ENCODE data around the gene KCNK10. TPM values are rescaled to one million over a fixed set of nuclear protein-coding genes. Genes with fewer than 3 reads are reported as not detected.

The KCNK10 gene
- total RNA-seq, 1 experiment from 2014 or later: not detected

DNA sequence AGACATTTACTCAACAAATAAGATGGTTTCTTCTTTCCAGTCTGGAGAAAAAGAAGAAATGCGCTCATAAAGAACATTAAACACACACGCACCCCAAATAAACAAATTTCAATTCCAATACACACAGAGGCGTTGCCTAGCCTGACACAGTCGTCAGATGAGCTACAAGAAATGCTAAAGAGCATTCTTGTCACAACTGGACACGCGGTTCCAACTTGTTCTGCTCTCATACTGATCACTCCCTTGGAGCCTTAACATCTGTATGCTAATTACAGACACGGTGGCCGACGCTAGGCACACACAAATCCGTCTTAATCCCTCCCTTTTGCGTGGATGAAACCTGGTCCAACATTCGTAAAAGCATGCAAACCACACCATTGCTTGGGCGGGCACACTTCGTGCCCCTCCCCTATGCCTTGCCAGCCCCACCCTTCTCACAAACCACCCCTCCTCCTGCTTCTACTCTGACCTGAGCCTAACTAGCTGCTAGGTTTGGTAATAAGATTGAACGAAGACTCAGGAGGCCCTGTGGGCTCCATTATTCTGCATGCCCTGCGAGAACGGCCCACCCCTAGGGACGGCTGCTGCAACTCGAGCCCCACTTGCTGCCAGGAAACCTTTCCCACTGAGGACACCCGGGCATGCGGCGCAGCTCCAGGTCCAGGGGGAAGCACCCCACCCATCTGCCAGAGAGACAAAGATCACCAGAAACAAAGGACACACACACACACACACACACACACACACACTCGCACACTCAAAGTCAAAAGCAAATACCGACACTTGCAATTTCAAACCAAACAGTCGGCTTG lies 1.2 kb downstream of the KCNK10 start:
- no peak for DNase-seq (ENCODE audit: low read depth)

DNA sequence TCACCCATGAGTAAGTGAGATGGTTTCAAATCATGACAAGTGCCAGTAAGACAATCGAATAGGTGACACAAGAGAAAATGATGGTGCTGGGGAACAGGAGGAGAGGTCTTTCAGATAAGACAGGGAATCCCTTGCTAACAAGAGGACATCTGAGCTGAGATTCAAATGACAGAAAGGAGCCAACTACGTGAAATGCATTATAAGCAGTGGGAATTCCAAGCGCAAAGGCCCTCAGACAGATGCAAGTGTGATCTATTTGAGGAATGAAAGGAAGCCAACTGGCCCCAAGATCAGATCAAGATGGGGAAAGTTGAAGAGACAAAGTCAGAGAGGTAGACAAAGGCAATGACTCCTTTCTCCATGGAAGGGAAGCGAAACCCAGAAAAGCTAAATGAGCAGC lies 4.7 kb downstream of the KCNK10 start:
- DNase-seq (ENCODE audit: low read depth): no peak

DNA sequence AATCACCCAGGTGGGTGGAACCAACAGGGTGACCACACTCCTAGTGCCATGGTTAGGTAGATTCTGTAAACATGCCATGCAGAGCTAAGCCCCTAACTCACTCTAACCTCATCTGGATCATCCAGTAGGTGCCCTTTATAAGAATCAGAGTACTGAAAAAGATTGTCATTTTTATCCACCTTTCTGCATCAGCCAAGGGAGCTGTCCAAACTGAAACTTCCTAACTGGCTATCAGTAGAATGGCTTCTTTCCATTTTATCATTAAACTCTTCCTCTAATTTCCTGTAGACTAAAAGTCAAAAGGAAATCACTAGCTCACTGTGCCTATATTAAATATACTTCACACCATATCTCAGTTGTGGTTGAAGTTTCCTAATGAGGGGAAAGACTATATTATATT lies 6.5 kb downstream of the KCNK10 start:
- DNase-seq (ENCODE audit: low read depth): no peak

DNA sequence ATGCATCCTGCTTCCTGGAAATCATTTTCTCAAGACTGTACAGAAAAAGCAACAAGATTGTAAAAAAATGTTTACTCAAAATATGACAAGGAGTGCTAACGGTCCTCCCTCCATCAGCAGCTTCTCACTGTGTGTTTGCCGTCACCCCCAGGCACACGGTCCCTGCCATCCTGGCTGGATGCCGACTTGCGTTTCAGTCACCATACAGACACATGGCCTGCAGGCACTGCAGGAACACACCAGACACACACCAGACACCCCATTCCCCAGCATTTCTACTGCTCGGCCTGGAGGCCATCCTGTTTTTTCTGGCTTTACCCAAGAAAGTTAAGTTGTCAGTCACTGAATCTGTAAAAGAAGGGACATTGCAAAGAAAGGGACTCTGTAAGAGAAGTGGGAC lies 10.8 kb downstream of the KCNK10 start:
- no peak for DNase-seq (ENCODE audit: low read depth)

DNA sequence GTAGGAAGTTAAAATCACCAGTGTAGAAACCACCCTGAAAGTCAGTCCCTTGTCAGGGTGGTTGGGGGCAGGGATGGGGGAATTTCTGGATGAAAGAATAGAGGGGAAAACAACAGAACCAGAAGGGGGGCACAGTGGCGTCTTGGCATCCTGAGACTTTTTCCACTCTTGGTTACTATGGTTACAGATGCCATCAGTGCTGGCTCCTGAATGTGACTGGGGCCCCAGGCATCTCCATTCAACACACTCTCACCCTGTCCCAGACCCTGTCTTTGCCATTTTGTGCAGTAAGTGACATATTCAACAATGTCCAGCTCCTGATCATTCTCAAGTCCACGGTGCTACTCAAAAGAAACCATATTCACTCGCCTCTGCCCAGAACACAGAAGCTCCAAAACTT lies 11.3 kb downstream of the KCNK10 start:
- no peak for DNase-seq (ENCODE audit: low read depth)

DNA sequence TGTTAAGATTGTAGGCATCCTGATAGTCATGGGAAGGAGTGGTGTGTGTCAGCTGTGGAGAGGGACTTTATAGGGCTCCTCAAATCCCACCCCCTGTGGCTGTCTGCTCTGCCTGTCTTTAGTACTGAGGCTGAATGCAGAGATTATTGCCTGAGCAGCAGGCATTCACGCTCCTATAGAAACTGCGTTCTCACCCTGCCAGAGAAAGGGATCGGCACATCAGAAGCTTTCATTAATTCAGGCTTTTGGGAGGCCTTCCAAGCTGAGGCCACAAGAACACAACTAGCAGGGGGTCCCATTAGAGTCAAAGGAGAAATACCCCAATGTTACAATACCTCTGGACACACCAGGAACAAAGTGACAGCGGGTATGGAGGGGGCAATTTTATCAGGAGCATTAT lies 12.6 kb downstream of the KCNK10 start:
- no peak for DNase-seq (ENCODE audit: low read depth)

DNA sequence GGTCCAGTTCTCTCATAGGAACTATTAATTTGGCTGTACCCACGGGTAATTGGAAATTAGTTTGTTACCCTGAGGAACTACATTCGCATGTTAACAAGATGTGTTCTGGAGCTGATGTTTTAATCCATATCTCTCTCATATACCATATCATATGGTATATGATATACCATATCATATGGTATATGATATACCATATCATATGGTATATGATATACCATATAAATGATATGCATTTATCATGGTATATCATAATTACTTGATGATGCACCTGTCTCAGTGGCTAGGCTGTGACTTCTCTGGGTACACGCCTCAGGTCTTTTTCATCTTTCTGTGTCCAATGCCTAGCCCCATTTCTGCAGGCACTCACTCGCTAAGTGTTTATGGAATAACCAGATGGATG lies 13.0 kb downstream of the KCNK10 start:
- no peak for DNase-seq (ENCODE audit: low read depth)

DNA sequence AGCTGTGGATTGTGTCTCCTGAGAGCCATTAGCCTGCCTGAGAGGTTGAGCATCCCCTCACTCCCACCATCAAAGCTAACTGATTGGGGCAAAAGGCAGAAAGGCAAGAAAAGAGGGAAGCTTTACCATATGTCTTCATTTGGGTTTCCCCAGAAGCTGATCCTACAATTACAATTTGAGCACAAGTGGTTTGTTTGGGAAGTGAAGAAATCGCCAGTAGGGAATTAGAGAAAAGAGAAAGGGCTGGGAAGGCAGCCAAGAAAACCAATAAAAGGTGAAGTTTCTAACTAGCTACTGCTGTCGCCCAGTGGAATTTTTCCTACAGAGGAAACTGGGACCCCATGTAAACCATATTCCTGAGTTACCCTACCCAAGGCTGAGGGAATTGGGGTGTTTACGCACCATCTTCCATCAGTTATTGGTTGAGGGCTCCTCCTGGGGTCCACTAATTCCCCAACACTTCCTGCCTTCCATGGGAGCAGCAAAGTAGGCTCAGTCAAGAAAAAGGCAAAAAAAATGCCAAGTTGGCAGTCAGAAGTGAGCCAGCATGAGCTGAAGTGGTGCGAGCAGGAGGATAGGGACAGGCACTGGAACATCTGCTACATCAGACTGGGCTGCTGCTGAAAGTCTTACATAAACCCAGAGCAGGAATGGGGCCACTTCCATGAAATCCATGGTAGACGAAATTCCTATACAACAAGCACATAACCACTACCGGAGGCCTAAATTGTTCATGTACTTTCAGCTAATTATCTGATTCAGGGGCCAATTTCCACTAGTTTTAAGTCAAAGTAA lies 17.3 kb downstream of the KCNK10 start:
- no peak for DNase-seq (ENCODE audit: low read depth)

DNA sequence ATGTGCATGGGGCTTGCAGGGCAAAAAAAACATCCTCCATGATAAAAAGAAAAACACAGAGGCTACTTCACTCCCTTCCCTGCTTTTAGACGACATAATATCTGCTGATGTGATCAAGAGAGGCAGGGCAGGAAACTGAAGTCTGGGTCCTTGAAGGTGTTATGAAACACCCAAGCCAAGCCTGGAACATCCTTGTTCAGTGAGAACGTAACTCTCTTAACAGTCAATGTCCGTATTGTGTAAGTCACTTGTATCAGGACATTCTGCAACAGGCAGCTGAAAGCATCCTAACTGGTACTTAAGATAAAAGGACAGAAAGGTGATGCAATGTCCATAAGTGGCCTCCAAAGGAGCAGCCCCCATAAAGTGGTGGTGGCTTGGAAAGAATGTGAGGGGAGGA lies 20.0 kb downstream of the KCNK10 start:
- no peak for DNase-seq (ENCODE audit: low read depth)

DNA sequence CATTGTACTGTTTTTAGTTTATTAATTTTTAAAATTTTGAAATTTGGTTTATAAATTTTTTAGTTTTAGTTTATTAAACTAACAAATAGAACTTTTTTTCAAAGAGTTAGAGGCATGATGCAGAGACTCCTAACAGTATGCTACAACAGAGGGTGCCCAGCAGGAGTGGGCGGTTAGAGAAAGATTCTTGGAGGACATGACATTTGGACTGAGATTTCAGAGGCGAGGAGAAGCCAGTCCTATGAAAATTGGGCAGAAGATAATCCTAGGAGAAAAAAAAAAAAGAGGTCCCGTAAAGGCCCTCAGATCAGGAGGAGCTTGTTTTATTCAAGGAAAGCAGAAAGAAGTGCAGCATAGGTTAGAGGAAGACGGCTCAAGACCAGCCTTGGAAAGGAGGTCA lies 21.7 kb downstream of the KCNK10 start:
- no peak for DNase-seq (ENCODE audit: low read depth)

DNA sequence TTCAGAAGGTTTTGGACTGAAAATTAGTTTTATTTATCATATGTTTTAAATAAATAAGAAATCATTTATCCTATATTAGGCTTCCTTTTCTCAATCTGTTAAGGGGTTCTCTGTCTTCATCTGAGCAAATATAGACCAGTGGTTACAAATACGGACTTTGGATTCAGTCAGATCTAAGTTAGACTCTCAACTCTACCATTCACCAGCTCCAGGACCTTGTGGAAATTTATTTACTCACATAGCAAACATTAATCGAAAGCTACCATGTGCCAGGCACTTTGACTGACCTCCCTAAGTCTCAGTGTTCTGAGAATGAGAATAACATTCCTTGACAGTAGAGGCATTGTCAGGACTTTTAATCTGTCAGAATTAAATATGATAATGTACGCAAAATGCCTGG lies 22.3 kb downstream of the KCNK10 start:
- DNase-seq (ENCODE audit: low read depth): no peak

DNA sequence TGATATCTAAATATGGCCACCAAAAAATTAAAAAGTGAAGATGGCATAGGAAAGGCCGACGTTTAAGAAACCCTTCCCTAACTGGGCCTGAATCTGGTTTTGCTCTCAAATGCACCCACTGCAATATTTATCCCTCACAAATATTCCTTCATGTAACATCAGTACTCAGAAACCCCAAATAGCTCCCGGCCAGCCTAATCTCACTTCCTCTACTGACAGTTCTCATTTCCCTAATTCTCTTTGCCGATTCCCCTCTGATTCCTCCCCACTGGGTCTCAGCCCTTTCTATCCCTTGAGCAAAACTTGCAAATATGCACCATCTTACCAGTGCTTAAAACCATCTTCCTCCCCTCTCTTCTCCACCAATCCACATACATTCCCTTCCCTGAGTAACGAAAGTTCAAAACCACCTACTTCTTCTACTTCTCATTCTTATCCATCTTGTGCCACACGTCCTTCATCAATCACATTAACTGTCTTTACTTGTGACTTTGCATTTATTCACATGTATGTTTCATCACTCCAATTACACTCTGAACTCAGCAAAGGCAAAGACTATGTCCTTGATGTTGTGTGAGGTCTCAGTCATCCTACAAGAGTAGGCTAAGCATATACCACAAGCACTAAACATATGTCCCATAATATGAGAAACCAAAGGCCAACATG lies 23.1 kb downstream of the KCNK10 start:
- DNase-seq (ENCODE audit: low read depth): no peak

DNA sequence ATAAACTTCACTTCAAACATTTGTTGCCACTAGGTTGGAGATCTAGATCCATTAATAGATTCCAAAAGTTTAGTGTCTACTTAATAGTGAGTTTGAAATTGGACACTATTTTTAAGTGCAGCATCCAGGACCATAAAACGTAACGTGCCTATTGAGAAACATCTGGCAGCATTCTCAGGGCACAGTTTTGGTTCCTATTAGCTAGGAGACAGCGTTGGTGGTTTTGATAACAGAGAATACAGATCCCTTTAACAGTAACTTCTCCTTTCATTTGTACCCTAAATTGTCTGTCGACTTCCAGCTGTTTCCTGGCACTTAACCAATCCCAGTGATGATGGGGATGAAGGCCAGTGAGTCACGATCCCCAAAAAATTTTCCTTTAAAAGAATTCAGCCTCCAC lies 25.8 kb downstream of the KCNK10 start:
- DNase-seq (ENCODE audit: low read depth): no peak

DNA sequence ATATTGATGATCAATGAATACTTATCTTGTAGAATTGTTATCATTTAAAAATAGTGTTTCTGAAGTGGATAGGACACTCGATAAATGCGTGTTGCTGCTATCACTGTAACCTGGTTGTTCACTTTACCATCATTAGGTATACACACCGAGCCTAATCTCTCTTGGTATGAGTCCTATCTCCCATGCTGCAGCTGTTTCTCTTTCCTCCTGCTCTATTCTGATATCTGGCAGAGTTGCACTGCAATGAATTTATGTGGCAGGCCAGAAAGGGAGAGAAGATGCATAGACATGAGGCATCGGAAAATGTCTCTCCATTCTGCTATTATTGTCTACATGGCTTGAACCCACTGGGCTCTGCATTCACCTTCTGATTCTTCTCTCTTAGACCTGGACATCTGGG lies 26.7 kb downstream of the KCNK10 start:
- no peak for DNase-seq (ENCODE audit: low read depth)

DNA sequence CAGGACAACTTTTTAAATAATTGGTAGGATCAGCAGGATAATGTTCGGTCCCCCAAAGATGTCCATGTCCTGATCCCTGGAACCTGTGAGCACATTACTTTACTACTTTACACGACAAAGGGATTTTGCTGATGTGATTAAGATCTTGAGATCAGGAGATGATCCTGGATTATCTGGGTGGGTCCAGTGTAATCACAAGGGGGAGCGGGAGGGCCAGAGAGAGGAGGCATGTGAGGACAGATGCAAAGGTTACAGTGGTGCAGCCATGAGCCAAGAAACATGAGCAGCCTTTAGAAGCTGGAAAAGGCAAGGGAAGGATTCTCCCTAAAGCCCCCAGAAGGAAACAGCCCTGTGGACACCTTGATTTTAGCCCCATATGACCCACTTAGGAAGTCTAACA lies 33.1 kb downstream of the KCNK10 start:
- DNase-seq (ENCODE audit: low read depth): no peak

DNA sequence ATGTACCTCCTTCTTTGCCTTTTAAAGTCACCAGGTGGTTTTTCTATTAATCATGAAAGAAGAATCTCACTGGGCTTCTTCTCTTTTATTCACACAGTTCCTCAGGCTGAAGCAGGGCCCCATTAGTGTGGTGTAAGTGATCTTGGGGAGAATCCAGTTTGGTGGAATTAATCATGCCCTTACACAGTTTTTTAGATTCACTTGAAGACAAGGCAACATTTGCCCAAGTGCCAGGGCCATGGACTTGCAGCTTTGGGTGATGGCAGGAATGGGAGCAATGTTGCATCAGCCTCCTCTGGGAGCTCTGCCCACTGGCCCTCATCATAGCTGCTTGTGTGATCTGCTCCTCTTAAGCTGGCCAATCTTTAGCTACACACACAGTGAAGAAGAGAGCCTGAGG lies 33.8 kb downstream of the KCNK10 start:
- DNase-seq (ENCODE audit: low read depth): no peak

DNA sequence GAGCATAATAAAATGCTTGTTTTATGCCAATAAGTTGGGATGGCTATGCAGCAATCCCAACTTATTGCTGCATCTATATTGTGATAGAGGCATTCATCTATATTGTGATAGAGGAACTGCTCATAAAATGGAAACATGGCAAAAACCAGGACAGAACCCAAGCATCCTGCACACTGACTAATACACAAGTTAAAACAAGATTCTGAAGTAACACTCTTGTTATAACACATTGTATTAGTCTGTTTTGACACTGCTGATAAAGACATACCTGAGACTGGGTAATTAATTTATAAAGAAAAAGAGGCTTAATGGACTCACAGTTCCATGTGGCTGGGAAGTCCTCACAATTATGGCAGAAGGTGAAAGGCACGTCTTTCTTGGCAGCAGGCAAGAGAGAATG lies 36.8 kb downstream of the KCNK10 start:
- DNase-seq (ENCODE audit: low read depth): no peak

DNA sequence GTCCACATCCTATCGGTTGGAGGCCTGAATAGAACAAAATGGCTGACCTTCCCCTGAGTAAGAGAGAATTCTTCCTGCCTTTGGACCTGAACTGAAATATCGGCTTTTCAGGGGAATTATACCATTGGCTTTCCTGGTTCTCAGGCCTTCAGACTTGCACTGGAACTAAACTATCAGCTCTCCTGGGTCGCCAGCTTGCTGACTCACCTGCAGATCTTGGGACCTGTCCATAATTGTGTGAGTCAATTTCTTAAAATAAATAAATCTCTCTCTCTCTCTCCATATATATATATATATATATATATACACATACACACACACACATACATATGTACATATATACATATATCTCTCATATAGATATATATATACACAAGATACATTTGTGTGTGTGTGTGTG lies 41.6 kb downstream of the KCNK10 start:
- DNase-seq (ENCODE audit: low read depth): no peak

DNA sequence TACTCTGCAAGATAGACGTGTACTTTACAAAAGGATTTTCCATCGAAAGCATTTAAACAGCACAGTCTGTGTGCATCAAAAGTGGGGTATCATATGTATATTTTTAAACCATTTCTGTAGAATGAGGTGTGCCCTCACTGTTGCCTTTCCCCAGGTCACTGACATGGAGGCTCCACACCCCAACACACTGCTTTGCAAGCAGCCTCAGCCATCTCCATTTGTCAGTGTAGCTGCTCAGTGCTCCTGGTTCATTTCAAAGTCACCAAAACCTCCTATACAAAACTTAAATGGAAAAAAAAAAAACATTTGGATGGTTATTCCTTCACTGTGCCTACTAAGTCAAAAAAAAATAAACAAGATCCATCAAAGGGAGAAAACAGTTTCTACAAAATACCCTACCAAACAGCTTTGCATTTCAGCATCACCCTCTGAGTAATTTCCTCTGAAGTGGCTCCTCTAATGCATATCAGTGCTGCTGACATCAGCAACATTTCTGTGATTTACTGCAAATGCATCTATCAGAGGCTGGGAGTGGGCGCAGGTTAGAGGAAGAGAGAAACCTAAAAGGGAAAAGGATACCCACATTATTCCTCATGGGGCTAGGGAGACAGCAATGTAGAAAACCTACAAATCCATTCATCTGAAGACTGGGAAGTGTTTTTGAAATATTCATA lies 46.0 kb downstream of the KCNK10 start:
- no peak for DNase-seq (ENCODE audit: low read depth)

DNA sequence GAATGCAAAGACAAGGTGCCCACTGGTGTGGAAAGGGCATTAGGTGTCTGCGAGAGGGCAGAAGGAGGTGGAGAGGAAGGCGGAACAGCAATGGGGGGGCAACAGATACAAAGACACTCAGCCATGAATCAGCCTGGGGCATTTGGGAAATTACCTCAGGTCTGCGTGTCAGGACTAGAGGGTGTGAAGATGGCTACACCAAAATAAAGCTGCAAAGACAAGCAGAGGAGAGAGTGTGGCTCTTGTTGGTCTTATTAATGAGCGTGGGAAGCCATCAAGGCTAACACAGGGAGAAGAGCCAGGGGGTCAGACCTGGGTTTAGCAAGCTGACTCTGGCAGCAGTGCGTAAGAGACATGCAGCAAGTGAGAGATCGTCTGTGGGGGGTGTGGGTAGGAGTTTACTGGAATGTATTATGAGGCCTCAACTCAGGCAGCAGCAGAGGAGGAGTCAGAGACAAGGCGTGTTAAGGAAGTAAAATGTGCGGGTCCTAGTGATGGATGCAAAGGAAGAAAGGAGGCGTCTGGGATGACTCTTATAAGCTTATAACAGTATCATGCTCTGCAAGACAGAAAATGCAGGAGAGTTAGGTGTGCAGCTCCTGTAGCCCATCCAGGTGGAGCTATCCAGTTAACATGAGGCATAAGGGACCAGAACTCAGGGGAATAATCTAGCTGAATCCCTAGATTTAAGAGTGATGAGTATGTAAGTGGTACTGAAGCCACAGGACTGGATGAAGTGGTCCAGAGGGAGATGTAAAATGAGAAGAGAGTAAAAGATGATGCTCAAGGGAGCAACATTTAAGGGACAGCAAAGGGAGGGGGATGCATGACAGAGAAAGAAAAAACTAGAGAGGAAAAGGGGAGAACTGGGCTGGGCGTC lies 50.4 kb downstream of the KCNK10 start:
- no peak for DNase-seq (ENCODE audit: low read depth)

DNA sequence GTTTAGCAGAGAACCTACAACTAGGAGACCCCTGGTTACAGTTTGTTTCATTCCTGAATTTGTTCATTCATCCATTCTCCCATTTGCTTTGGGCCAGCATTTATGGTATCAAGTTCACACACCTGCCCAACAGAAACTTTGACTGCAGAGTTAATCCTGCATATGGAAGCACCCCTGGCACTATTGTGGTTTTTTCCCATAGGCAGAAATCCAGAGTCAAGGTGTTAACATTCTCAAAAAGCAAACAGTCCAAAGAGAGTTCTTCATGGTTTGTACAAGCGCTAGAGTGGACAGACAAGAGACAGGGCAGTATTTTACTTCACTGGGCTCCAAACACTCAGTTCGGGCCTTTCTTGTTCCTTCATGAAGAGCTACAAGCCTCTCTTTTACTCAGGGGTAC lies 51.9 kb downstream of the KCNK10 start:
- no peak for DNase-seq (ENCODE audit: low read depth)

Measured in RPMI7951 (cell line).